ENCODE results near the gene LY6G5C. TPM values are rescaled to one million over a fixed set of nuclear protein-coding genes. Genes with fewer than 3 reads are reported as not detected.

The LY6G5C gene
- total and polyA plus RNA-seq, 9 of the 15 experiments (the other 6 are each of a cell fraction or from before 2014, with no cell fraction given) = 0.10 to 0.67 (median 0.46) TPM; not detected in 4

- TF ChIP-seq ETV6 (IDR thresholded peaks at IDR 0.05; ENCODE audit: borderline replicate concordance in 1 of 2, low read depth in 2 of 2, low read length in 1 of 2) (no peak), ETV6 (CRISPR knock-in tag; IDR thresholded peaks at IDR 0.05; ENCODE audit: borderline replicate concordance) (no peak), AFF4 (CRISPR knock-in tag; IDR thresholded peaks at IDR 0.05) (peak; percentile 88), DIDO1 (tag; IDR thresholded peaks at IDR 0.05; ENCODE audit: low read depth) (peak; percentile 23; the same call in 1 of the 2 replicates), SOX6 (IDR thresholded peaks at IDR 0.05) (peak; percentile 63; the same call in 1 of the 2 replicates), SAFB2 (IDR thresholded peaks at IDR 0.05; ENCODE audit: borderline replicate concordance, low read depth, low read length, severe bottlenecking) (no peak), ZBTB49 (CRISPR knock-in tag; IDR thresholded peaks at IDR 0.05; ENCODE audit: borderline replicate concordance) (no peak), RREB1 (CRISPR knock-in tag; IDR thresholded peaks at IDR 0.05) (0 out of 2 replicates have a peak, but pooled peaks have one; percentile 29), FOXA3 (CRISPR knock-in tag; conservative IDR thresholded peaks at IDR 0.05 in 1 of 2, IDR thresholded peaks at IDR 0.05 in 1 of 2) (peak; percentile 13 to 60; a peak in 2 of 4 replicates), SRSF3 (IDR thresholded peaks at IDR 0.05; ENCODE audit: insufficient read depth, low read length) (no peak), ZFX (CRISPR knock-in tag; IDR thresholded peaks at IDR 0.05) (no peak), ZNF347 (CRISPR knock-in tag; IDR thresholded peaks at IDR 0.05; ENCODE audit: low read depth) (0 out of 2 replicates have a peak, but pooled peaks have one; percentile 60), RBM34 (IDR thresholded peaks at IDR 0.05; ENCODE audit: borderline replicate concordance, insufficient read depth, low read length) (peak; percentile 60; the same call in 1 of the 2 replicates)
These were observed 20.2 kb downstream of the LY6G5C start, which contains the start of gene C6orf47 (continued) for GRCh38 chr6:31660381-31661261.
